ENCODE results near the gene CA7.

DNA sequence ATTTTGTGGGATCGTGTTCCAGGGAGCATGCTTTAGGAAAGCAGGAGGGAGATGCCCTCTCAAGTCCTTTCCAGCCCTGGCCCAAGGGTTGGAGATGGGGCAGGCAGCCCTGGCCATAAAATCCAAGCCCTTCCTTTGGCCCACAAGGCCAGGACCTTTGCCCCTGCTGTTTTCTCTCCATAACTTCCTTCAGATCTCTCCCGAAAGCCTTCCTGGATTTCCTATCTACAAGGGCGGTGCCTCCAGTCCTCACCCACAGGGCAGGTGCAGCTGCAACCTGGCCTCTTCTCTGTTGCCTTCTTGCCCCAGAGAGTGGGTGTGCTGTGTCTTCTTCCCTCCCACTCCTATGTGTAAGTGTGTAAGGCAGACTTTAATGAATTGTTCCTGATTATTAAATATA, 27.6 kb downstream of the CA7 start:
- TF ChIP-seq, protein P1, sequence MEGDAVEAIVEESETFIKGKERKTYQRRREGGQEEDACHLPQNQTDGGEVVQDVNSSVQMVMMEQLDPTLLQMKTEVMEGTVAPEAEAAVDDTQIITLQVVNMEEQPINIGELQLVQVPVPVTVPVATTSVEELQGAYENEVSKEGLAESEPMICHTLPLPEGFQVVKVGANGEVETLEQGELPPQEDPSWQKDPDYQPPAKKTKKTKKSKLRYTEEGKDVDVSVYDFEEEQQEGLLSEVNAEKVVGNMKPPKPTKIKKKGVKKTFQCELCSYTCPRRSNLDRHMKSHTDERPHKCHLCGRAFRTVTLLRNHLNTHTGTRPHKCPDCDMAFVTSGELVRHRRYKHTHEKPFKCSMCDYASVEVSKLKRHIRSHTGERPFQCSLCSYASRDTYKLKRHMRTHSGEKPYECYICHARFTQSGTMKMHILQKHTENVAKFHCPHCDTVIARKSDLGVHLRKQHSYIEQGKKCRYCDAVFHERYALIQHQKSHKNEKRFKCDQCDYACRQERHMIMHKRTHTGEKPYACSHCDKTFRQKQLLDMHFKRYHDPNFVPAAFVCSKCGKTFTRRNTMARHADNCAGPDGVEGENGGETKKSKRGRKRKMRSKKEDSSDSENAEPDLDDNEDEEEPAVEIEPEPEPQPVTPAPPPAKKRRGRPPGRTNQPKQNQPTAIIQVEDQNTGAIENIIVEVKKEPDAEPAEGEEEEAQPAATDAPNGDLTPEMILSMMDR (IDR thresholded peaks at IDR 0.05 in 8 of 11, conservative IDR thresholded peaks at IDR 0.05 in 3 of 11), result no peak
- TF ChIP-seq POLR2A (IDR thresholded peaks at IDR 0.05), result no peak
